Measurements from ENCODE around the gene SLF2. TPM values are rescaled to one million over a fixed set of nuclear protein-coding genes. Genes with fewer than 3 reads are reported as not detected.

Gene SLF2
- total RNA-seq, 1 experiment from 2014 or later: 23.1 TPM

- no peak overlapping the region for H3K56ac ChIP-seq (ENCODE audit: insufficient read length, low read depth, low read length)
- no peaks in the 10 kb centered on the region for H3K79me1 ChIP-seq (ENCODE audit: insufficient read depth, low read depth, low read length, poor library complexity, severe bottlenecking)
- no peak overlapping the region for H4K8ac ChIP-seq (replicated peaks; ENCODE audit: insufficient read length, low read depth, low read length)
- TF ChIP-seq, protein P1, sequence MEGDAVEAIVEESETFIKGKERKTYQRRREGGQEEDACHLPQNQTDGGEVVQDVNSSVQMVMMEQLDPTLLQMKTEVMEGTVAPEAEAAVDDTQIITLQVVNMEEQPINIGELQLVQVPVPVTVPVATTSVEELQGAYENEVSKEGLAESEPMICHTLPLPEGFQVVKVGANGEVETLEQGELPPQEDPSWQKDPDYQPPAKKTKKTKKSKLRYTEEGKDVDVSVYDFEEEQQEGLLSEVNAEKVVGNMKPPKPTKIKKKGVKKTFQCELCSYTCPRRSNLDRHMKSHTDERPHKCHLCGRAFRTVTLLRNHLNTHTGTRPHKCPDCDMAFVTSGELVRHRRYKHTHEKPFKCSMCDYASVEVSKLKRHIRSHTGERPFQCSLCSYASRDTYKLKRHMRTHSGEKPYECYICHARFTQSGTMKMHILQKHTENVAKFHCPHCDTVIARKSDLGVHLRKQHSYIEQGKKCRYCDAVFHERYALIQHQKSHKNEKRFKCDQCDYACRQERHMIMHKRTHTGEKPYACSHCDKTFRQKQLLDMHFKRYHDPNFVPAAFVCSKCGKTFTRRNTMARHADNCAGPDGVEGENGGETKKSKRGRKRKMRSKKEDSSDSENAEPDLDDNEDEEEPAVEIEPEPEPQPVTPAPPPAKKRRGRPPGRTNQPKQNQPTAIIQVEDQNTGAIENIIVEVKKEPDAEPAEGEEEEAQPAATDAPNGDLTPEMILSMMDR (conservative IDR thresholded peaks at IDR 0.05): no peak
- H3K23me2 ChIP-seq (ENCODE audit: insufficient read length, low read depth, low read length, poor library complexity, severe bottlenecking): no peaks in the 10 kb centered on the region
- no peak overlapping the region for H3K14ac ChIP-seq (ENCODE audit: insufficient read depth, low read length)
- H2BK15ac ChIP-seq (ENCODE audit: low read depth, low read length): no peak overlapping the region
- Mint-ChIP-seq H3K36me3 (ENCODE audit: insufficient read depth in 1 of 3, low read depth in 3 of 3) (no peaks in the 10 kb centered on the region), H3K4me1 (peaks cover 15 to 40% of the 10 kb centered on the region in 2 experiments), H3K9me3 (no peaks in the 10 kb centered on the region; a peak in 1 of 5 replicates), H3K4me3 (no peak overlapping the region), H3K27ac (no peak overlapping the region), H3K27me3 (ENCODE audit: low read depth) (peaks cover 88% of the 10 kb centered on the region)
- no peak overlapping the region for H2BK20ac ChIP-seq (ENCODE audit: low read depth, low read length, poor library complexity, severe bottlenecking)
- no peak overlapping the region for H3T11ph ChIP-seq (ENCODE audit: low read length)
- H4K20me1 ChIP-seq (ENCODE audit: control insufficient read depth, insufficient read depth, insufficient read length): no peaks in the 10 kb centered on the region
- H4K5ac ChIP-seq (ENCODE audit: insufficient read length, low read depth, low read length): no peak overlapping the region
- H2BK12ac ChIP-seq (ENCODE audit: insufficient read length, low read depth, low read length): no peak overlapping the region
- no peaks in the 10 kb centered on the region for H3K4me1 ChIP-seq (ENCODE audit: insufficient read depth, low read length)
- peaks cover 7% of the 10 kb centered on the region; the same call in 1 of the 2 replicates for H3K27me3 ChIP-seq (ENCODE audit: insufficient read depth, low read length)
- no peak overlapping the region for H3K23ac ChIP-seq (ENCODE audit: insufficient read length, low read depth, low read length)
- H3K79me2 ChIP-seq (ENCODE audit: insufficient read depth, low read length): no peaks in the 10 kb centered on the region
- H3K27ac ChIP-seq (ENCODE audit: insufficient read length, low read depth, low read length): no peak overlapping the region
- no peak overlapping the region for H2AFZ ChIP-seq (ENCODE audit: low read length)
- no peak overlapping the region for H2BK120ac ChIP-seq (ENCODE audit: low read depth, low read length, poor library complexity, severe bottlenecking)
- no peak overlapping the region for H3K4me2 ChIP-seq (ENCODE audit: insufficient read depth, insufficient read length, low read length)
- no peak overlapping the region for H3K9ac ChIP-seq (ENCODE audit: extremely low read depth, insufficient read length, low read length)
- H3K18ac ChIP-seq (ENCODE audit: insufficient read length, low read depth, low read length): no peak overlapping the region
- no peak overlapping the region for H3K4ac ChIP-seq (ENCODE audit: low read depth, low read length)
- no peak overlapping the region for H4K91ac ChIP-seq (ENCODE audit: insufficient read length, low read depth, low read length)
- H3K9me3 ChIP-seq (ENCODE audit: control insufficient read depth, low read depth, low read length): no peaks in the 10 kb centered on the region
- H2AK5ac ChIP-seq (ENCODE audit: insufficient read length, low read length): no peak overlapping the region
- no CpG with 5 or more reads among the region's 4 CpGs for WGBS (ENCODE audit: extremely low coverage, insufficient read length, low lambda C conversion rate)
- DNase-seq: no peak
- no peak overlapping the region for H2BK5ac ChIP-seq (ENCODE audit: insufficient read length, low read length)
Observed at GRCh38 chr10:100869399-100869798, 43.4 kb upstream of the SLF2 start.

All from H9 (cell line).